Caco-2 (cell line): ENCODE data around the gene ATRIP. TPM values are rescaled to one million over a fixed set of nuclear protein-coding genes. Genes with fewer than 3 reads are reported as not detected.

ENCODE experiments used
- BruUV-seq: library from RNA; stranded (reverse); fragments of 400-500 nt; replicated peaks from 2 replicates; lab custom pipeline; 2021; lab: Mats Ljungman, UMichigan
- CTCF ChIA-PET: fragments of 300-600 bp; sonication (Branson Sonifier 250); formaldehyde crosslinking; loops from one replicate; lab custom pipeline; 2022; ENCODE audit warnings: antibody characterized with exemption; lab: Charles Lee
- POLR2A ChIA-PET: fragments of 300-600 bp; sonication (Branson Sonifier 250); formaldehyde crosslinking; loops from one replicate; lab custom pipeline; 2022; ENCODE audit warnings: antibody characterized with exemption; lab: Charles Lee
- DNase-seq, 2 experiments: peaks; one replicate each; pipeline versions ENCODE4 v3.0.0 to v3.0.0-alpha.2; 2020 to 2022
- H3K27me3 ChIP-seq: replicated peaks from 2 replicates; pipeline ENCODE4 v1.6.0; 2011; ENCODE audit warnings: low read length; ENCODE audit not compliant: control insufficient read depth, insufficient read depth
- H3K36me3 ChIP-seq: 2 replicates; pipeline ENCODE4 v1.5.1; 2011; ENCODE audit warnings: low read length; ENCODE audit not compliant: control insufficient read depth, insufficient read depth
- H3K4me1 ChIP-seq: fragments of 250-450 bp; sonication (Bioruptor Pico); 2 replicates; pipeline ENCODE4 v1.5.1; 2020; ENCODE audit warnings: mild to moderate bottlenecking
- H3K4me3 ChIP-seq: 2 replicates; pipeline ENCODE4 v1.5.1; 2011; ENCODE audit warnings: low read depth, mild to moderate bottlenecking, control low read depth, low read length
- H3K9me3 ChIP-seq: fragments of 250-450 bp; sonication (Bioruptor Pico); 2 replicates; pipeline ENCODE4 v1.5.1; 2020; ENCODE audit warnings: mild to moderate bottlenecking, moderate library complexity
- H3K27ac Mint-ChIP-seq: one replicate; pipeline ENCODE4 v1.8.0; 2022; ENCODE audit warnings: mixed read lengths; ENCODE audit not compliant: unreplicated experiment
- H3K27me3 Mint-ChIP-seq: one replicate; pipeline ENCODE4 v1.8.0; 2022; ENCODE audit warnings: mixed read lengths; ENCODE audit not compliant: insufficient read depth, unreplicated experiment
- H3K36me3 Mint-ChIP-seq: one replicate; pipeline ENCODE4 v1.8.0; 2022; ENCODE audit warnings: mild to moderate bottlenecking, mixed read lengths; ENCODE audit not compliant: insufficient read depth, unreplicated experiment
- H3K4me1 Mint-ChIP-seq: one replicate; pipeline ENCODE4 v1.8.0; 2022; ENCODE audit warnings: low read depth, mixed read lengths; ENCODE audit not compliant: unreplicated experiment
- H3K4me3 Mint-ChIP-seq: one replicate; pipeline ENCODE4 v1.8.0; 2022; ENCODE audit warnings: mild to moderate bottlenecking, moderate library complexity, mixed read lengths; ENCODE audit not compliant: unreplicated experiment
- H3K9me3 Mint-ChIP-seq: one replicate; pipeline ENCODE4 v1.8.0; 2022; ENCODE audit warnings: mixed read lengths; ENCODE audit not compliant: unreplicated experiment
- CTCF ChIP-seq, 2 experiments: fragments of 200-600 bp in 1 of 2; IDR thresholded peaks; 1 replicate in 1 of 2; 2 replicates in 1 of 2; pipeline versions ENCODE4 v1.5.1 to v1.8.0; 2011 to 2022; ENCODE audit warnings: antibody characterized with exemption in 1 of 2, control low read depth in 1 of 2, inconsistent platforms in 1 of 2, low read depth in 1 of 2, low read length in 1 of 2, mild to moderate bottlenecking in 1 of 2, moderate library complexity in 1 of 2; ENCODE audit not compliant: insufficient read depth in 1 of 2, severe bottlenecking in 1 of 2, unreplicated experiment in 1 of 2
- intact Hi-C: fragments of 100-400 bp; cut with micrococcal nuclease; formaldehyde crosslinking; loops from one replicate; pipeline ENCODE4 v1.10.0; 2022; ENCODE audit not compliant: unreplicated experiment
- total RNA-seq: library from RNA; stranded (reverse); gene quantifications from 2 replicates; pipeline ENCODE4 v1.2.3, GENCODE V29; 2022

Gene ATRIP
- total RNA-seq, 1 experiment from 2014 or later = 15.9 TPM

GRCh38 chr3:48428088-48428571 lies 18.4 kb upstream of the ATRIP start:
- peak overlapping the region; percentile 84 for H3K4me3 ChIP-seq
- no peak for DNase-seq
- Mint-ChIP-seq H3K36me3 (peaks cover 73% of the 10 kb centered on the region), H3K9me3 (no peaks in the 10 kb centered on the region), H3K4me3 (peak overlapping the region; percentile 98), H3K27me3 (no peaks in the 10 kb centered on the region), H3K27ac (peak overlapping the region; percentile 82), H3K4me1 (peaks cover 52% of the 10 kb centered on the region)
- intact Hi-C loops = no loop called here
- no peaks in the 10 kb centered on the region for H3K9me3 ChIP-seq
- H3K36me3 ChIP-seq = peaks cover 8% of the 10 kb centered on the region
- H3K4me1 ChIP-seq = peaks cover 54% of the 10 kb centered on the region
- ChIA-PET CTCF (interaction anchor here (1.0 to 1.9 kb wide), 2 partner anchors 28 to 130 kb away, joined by 3 to 15 read pairs; no protein-coding TSS in a partner anchor), POLR2A (interaction anchor here (1.4 to 2.8 kb wide), 2 partner anchors 12 to 18 kb away, joined by 4 to 12 read pairs; partner anchors contain the start of genes ATRIP, CCDC51 and TMA7)
- H3K27me3 ChIP-seq = no peaks in the 10 kb centered on the region
- no peak for TF ChIP-seq CTCF (IDR thresholded peaks at IDR 0.05; ENCODE audit: insufficient read depth in 1 of 2, low read depth in 1 of 2, low read length in 1 of 2, severe bottlenecking in 1 of 2, unreplicated experiment in 1 of 2)
- BruUV-seq = TSS peak; percentile 1

- H3K27ac Mint-ChIP-seq = peak overlapping the region; percentile 82
- peak overlapping the region; percentile 84 for H3K4me3 ChIP-seq
- TF ChIP-seq CTCF (IDR thresholded peaks at IDR 0.05; ENCODE audit: insufficient read depth in 1 of 2, low read depth in 1 of 2, low read length in 1 of 2, severe bottlenecking in 1 of 2, unreplicated experiment in 1 of 2) = no peak
- H3K36me3 ChIP-seq = peaks cover 8% of the 10 kb centered on the region
- CTCF ChIA-PET = interaction anchor here (1.0 to 1.9 kb wide), 2 partner anchors 28 to 129 kb away, joined by 3 to 15 read pairs; no protein-coding TSS in a partner anchor
- peaks cover 73% of the 10 kb centered on the region for H3K36me3 Mint-ChIP-seq
- BruUV-seq = no TSS peak
- H3K9me3 ChIP-seq = no peaks in the 10 kb centered on the region
- no peaks in the 10 kb centered on the region for H3K9me3 Mint-ChIP-seq
- H3K4me1 Mint-ChIP-seq = peaks cover 50% of the 10 kb centered on the region
- H3K4me1 ChIP-seq = peaks cover 59% of the 10 kb centered on the region
- H3K27me3 Mint-ChIP-seq = no peaks in the 10 kb centered on the region
- peak; percentile 69 to 79 for DNase-seq
- POLR2A ChIA-PET = interaction anchor here (1.4 to 2.8 kb wide), 2 partner anchors 11 to 18 kb away, joined by 4 to 12 read pairs; partner anchors contain the start of genes ATRIP, CCDC51 and TMA7
- H3K27me3 ChIP-seq = no peaks in the 10 kb centered on the region
- intact Hi-C loops = no loop called here
- peak overlapping the region; percentile 98 for H3K4me3 Mint-ChIP-seq
Measured at GRCh38 chr3:48428572-48429316, 17.8 kb upstream of the ATRIP start.

- Mint-ChIP-seq H3K36me3 (peaks cover 75% of the 10 kb centered on the region), H3K27ac (no peak overlapping the region), H3K4me1 (peaks cover 52% of the 10 kb centered on the region), H3K4me3 (peak overlapping the region; percentile 98), H3K9me3 (no peaks in the 10 kb centered on the region), H3K27me3 (no peaks in the 10 kb centered on the region)
- H3K36me3 ChIP-seq = peaks cover 6% of the 10 kb centered on the region
- DNase-seq = peak; percentile 87
- no peaks in the 10 kb centered on the region for H3K9me3 ChIP-seq
- CTCF ChIA-PET = interaction anchor here (1.9 kb wide), 1 partner anchor 29 kb away, joined by 15 read pairs; no protein-coding TSS in a partner anchor
- H3K4me3 ChIP-seq = peak overlapping the region; percentile 84
- H3K27me3 ChIP-seq = no peaks in the 10 kb centered on the region
- TF ChIP-seq CTCF (IDR thresholded peaks at IDR 0.05; ENCODE audit: insufficient read depth in 1 of 2, low read depth in 1 of 2, low read length in 1 of 2, severe bottlenecking in 1 of 2, unreplicated experiment in 1 of 2) = no peak
- peaks cover 65% of the 10 kb centered on the region for H3K4me1 ChIP-seq
- intact Hi-C loops = no loop called here
- POLR2A ChIA-PET = interaction anchor here (1.2 to 2.8 kb wide), 3 partner anchors 10 to 241 kb away, joined by 3 to 12 read pairs (median 4); partner anchors contain the start of genes ATRIP, CCDC51, CDC25A and TMA7
- no TSS peak for BruUV-seq
Measured at GRCh38 chr3:48429317-48429959, 17.1 kb upstream of the ATRIP start.
